Gastroesophageal sphincter (tissue), 4 donors: ENCODE data around the gene WNT7B. TPM values are rescaled to one million over a fixed set of nuclear protein-coding genes. Genes with fewer than 3 reads are reported as not detected.

Source experiments
- ATAC-seq: fragments of 150-250 bp; one replicate; pipeline ENCODE4 v1.9.1; 2016; ENCODE audit warnings: mild to moderate bottlenecking, moderate library complexity
- H3K27ac ChIP-seq, 4 donors: fragments of 200-600 bp; sonication (generic) in 3 of 4; 1 replicate in 3 of 4; 2 replicates in 1 of 4; pipeline ENCODE4 v1.5.1; 2016 to 2019
- H3K27me3 ChIP-seq: fragments of 200-600 bp; sonication (generic); one replicate; pipeline ENCODE4 v1.5.1; 2019
- H3K36me3 ChIP-seq, 2 donors: fragments of 200-600 bp; sonication (generic); one replicate each; pipeline ENCODE4 v1.5.1; 2019; ENCODE audit warnings: control low read depth in 1 of 2
- H3K4me1 ChIP-seq, 3 donors: fragments of 200-600 bp; sonication (generic); 1 replicate in 2 of 3; 2 replicates in 1 of 3; pipeline ENCODE4 v1.5.1; 2016 to 2019; ENCODE audit warnings: control low read depth in 2 of 3
- H3K4me3 ChIP-seq, 2 donors: fragments of 200-600 bp; sonication (generic); one replicate each; pipeline ENCODE4 v1.5.1; 2019; ENCODE audit warnings: mild to moderate bottlenecking in 1 of 2, moderate library complexity in 1 of 2
- H3K9me3 ChIP-seq, 3 donors: fragments of 200-600 bp; sonication (generic); one replicate each; pipeline ENCODE4 v1.5.1; 2017 to 2019; ENCODE audit warnings: control low read depth in 2 of 3
- CTCF ChIP-seq, 4 experiments: fragments of 200-600 bp in 2 of 4; fragments of 450-650 bp in 2 of 4; sonication (generic) in 1 of 4; IDR thresholded peaks; one replicate each; pipeline ENCODE4 v1.5.1; 2017 to 2019; ENCODE audit warnings: antibody characterized with exemption in 4 of 4, mild to moderate bottlenecking in 2 of 4, moderate library complexity in 2 of 4
- EP300 ChIP-seq: sonication (generic); formaldehyde crosslinking; IDR thresholded peaks from one replicate; pipeline ENCODE4 v1.6.1; 2017; ENCODE audit warnings: antibody characterized with exemption, mild to moderate bottlenecking
- POLR2A ChIP-seq, 2 donors: fragments of 450-650 bp; IDR thresholded peaks; one replicate each; pipeline ENCODE4 v1.6.1; 2017; ENCODE audit warnings: antibody characterized with exemption in 2 of 2, mild to moderate bottlenecking in 2 of 2, moderate library complexity in 1 of 2
- POLR2AphosphoS5 ChIP-seq: sonication (generic); formaldehyde crosslinking; IDR thresholded peaks from one replicate; pipeline ENCODE4 v1.6.1; 2017; ENCODE audit warnings: antibody characterized with exemption
- WGBS, 2 donors: methylation state at CpG; one replicate each; pipeline ENCODE4 v1.1.5; 2018; ENCODE audit warnings: low coverage in 1 of 2; 5-methylcytosine and 5-hydroxymethylcytosine counted together
- total RNA-seq, 4 donors: library from RNA; depleted of rRNA; stranded (reverse); fragments of >200 nt; gene quantifications; one replicate each; pipeline ENCODE4 v1.1.0, GENCODE V29; 2016

WNT7B gene
- total RNA-seq, 4 donors from 2014 or later: 1.2 TPM; not detected in 3

GRCh38 chr22:45994491-45995404 lies 17.8 kb upstream of the WNT7B start:
- H3K4me3 ChIP-seq: no peak overlapping the region
- H3K27me3 ChIP-seq: no peaks in the 10 kb centered on the region
- H3K4me1 ChIP-seq: peaks cover 0 to 55% (median 39%) of the 10 kb centered on the region in 3 donors
- peak; percentile 42 for ATAC-seq
- H3K27ac ChIP-seq: peak overlapping the region in 1 of 4 donors; percentile 84
- no peaks in the 10 kb centered on the region for H3K36me3 ChIP-seq
- H3K9me3 ChIP-seq: no peaks in the 10 kb centered on the region
- WGBS, 2 donors: 0 to 46% methylated on average over 1 to 5 of the region's 27 CpGs
- TF ChIP-seq EP300 (no peak), CTCF (IDR thresholded peaks at IDR 0.05) (peak in 2 of 4 experiments; percentile 98 to 99), POLR2AphosphoS5 (peak; percentile 59), POLR2A (IDR thresholded peaks at IDR 0.05) (no peak)

GRCh38 chr22:45993841-45994240 lies 16.9 kb upstream of the WNT7B start:
- H3K4me3 ChIP-seq: no peak overlapping the region
- H3K27me3 ChIP-seq: no peaks in the 10 kb centered on the region
- no peak for ATAC-seq
- H3K9me3 ChIP-seq: no peaks in the 10 kb centered on the region
- TF ChIP-seq POLR2A (IDR thresholded peaks at IDR 0.05) (no peak), CTCF (IDR thresholded peaks at IDR 0.05) (no peak), POLR2AphosphoS5 (no peak), EP300 (no peak)
- no peak overlapping the region for H3K27ac ChIP-seq
- H3K4me1 ChIP-seq: peaks cover 0 to 46% (median 39%) of the 10 kb centered on the region in 3 donors
- no peaks in the 10 kb centered on the region for H3K36me3 ChIP-seq
- WGBS, 2 donors: 72 to 76% methylated on average over 2 of the region's 2 CpGs

- TF ChIP-seq EP300 (no peak), POLR2A (IDR thresholded peaks at IDR 0.05) (no peak), CTCF (IDR thresholded peaks at IDR 0.05) (no peak), POLR2AphosphoS5 (no peak)
- Histone ChIP-seq H3K4me1 (peaks cover 0 to 40% (median 32%) of the 10 kb centered on the region in 3 donors), H3K27ac (no peak overlapping the region), H3K9me3 (no peaks in the 10 kb centered on the region), H3K27me3 (no peaks in the 10 kb centered on the region), H3K4me3 (no peak overlapping the region), H3K36me3 (no peaks in the 10 kb centered on the region)
- ATAC-seq: no peak
- 95 to 98% methylated on average over 3 to 5 of the region's 5 CpGs for WGBS, 2 donors
These were observed 16.3 kb upstream of the WNT7B start for GRCh38 chr22:45993143-45993692.

GRCh38 chr22:45992737-45993136 lies 15.8 kb upstream of the WNT7B start:
- Histone ChIP-seq H3K36me3 (no peaks in the 10 kb centered on the region), H3K4me3 (no peak overlapping the region), H3K4me1 (peaks cover 0 to 35% (median 28%) of the 10 kb centered on the region in 3 donors), H3K27me3 (no peaks in the 10 kb centered on the region), H3K27ac (no peak overlapping the region), H3K9me3 (no peaks in the 10 kb centered on the region)
- TF ChIP-seq POLR2A (IDR thresholded peaks at IDR 0.05) (no peak), EP300 (no peak), POLR2AphosphoS5 (no peak), CTCF (IDR thresholded peaks at IDR 0.05) (no peak)
- no CpG with 5 or more reads among the region's 3 CpGs for WGBS, 2 donors
- no peak for ATAC-seq
